H1 (cell line): ENCODE results near the gene C14orf93. TPM values are rescaled to one million over a fixed set of nuclear protein-coding genes. Genes with fewer than 3 reads are reported as not detected.

Source experiments
- CTCF ChIA-PET: fragments of 300-600 bp; sonication (Branson Sonifier 250); formaldehyde crosslinking; loops from one replicate; lab custom pipeline; 2021; ENCODE audit not compliant: partially characterized antibody; lab: Charles Lee
- POLR2A ChIA-PET: fragments of 300-600 bp; sonication (Branson Sonifier 250); formaldehyde crosslinking; loops from one replicate; lab custom pipeline; 2021; ENCODE audit warnings: inconsistent platforms; ENCODE audit not compliant: partially characterized antibody; lab: Charles Lee
- DNase-seq, 2 experiments: peaks; one replicate each; pipeline versions ENCODE4 v3.0.0 to v3.0.0-alpha.2; 2010 to 2022; ENCODE audit warnings: low spot score in 2 of 2, low read depth in 1 of 2, mixed read lengths in 1 of 2
- FAIRE-seq: peaks from 2 replicates; lab custom pipeline; 2011; peaks lifted over from hg19 to GRCh38; lab: Jason Lieb, UNC
- H2AFZ ChIP-seq: 2 replicates; pipeline ENCODE4 v1.8.1; 2012; ENCODE audit warnings: low read length, inconsistent platforms
- H2AK5ac ChIP-seq: 2 replicates; pipeline ENCODE4 v1.6.1; 2013; ENCODE audit warnings: low read depth, low read length
- H2BK120ac ChIP-seq: replicated peaks from 2 replicates; pipeline ENCODE3; 2013; ENCODE audit warnings: low read depth, low read length, inconsistent platforms
- H2BK12ac ChIP-seq: 2 replicates; pipeline ENCODE4 v1.6.1; 2013; ENCODE audit warnings: low read depth, low read length
- H2BK15ac ChIP-seq: 2 replicates; pipeline ENCODE4 v1.6.1; 2013; ENCODE audit warnings: low read length
- H2BK20ac ChIP-seq: 2 replicates; pipeline ENCODE4 v1.6.1; 2013; ENCODE audit warnings: low read length
- H2BK5ac ChIP-seq: 2 replicates; pipeline ENCODE4 v1.6.1; 2013; ENCODE audit warnings: low read depth, low read length
- H3K14ac ChIP-seq: 2 replicates; pipeline ENCODE4 v1.6.1; 2013; ENCODE audit warnings: inconsistent platforms; ENCODE audit not compliant: insufficient read length
- H3K18ac ChIP-seq: 2 replicates; pipeline ENCODE4 v1.6.1; 2013; ENCODE audit warnings: low read length; ENCODE audit errors: extremely low read depth
- H3K23ac ChIP-seq: 2 replicates; pipeline ENCODE4 v1.6.1; 2013; ENCODE audit warnings: inconsistent platforms; ENCODE audit not compliant: insufficient read length
- H3K23me2 ChIP-seq: 2 replicates; pipeline ENCODE4 v1.6.1; 2013; ENCODE audit warnings: low read depth, low read length
- H3K27ac ChIP-seq: 2 replicates; pipeline ENCODE4 v1.6.1; 2011; ENCODE audit warnings: low read depth, low read length, inconsistent platforms
- H3K27me3 ChIP-seq, 4 experiments: replicated peaks in 1 of 4; 1 replicate in 1 of 4; 2 replicates in 3 of 4; pipeline versions ENCODE4 v1.6.1 to v1.8.1; 2011 to 2013; ENCODE audit warnings: low read length in 3 of 4, mild to moderate bottlenecking in 3 of 4, inconsistent platforms in 2 of 4, mixed read lengths in 2 of 4, moderate library complexity in 1 of 4; ENCODE audit not compliant: control insufficient read depth in 3 of 4, insufficient read depth in 3 of 4; ENCODE audit errors: extremely low read depth in 1 of 4
- H3K36me3 ChIP-seq, 4 experiments: 2 replicates each; pipeline versions ENCODE4 v1.6.1 to v1.8.1; 2011 to 2013; ENCODE audit warnings: mild to moderate bottlenecking in 4 of 4, low read length in 3 of 4, moderate library complexity in 2 of 4, control low read depth in 1 of 4, inconsistent platforms in 1 of 4; ENCODE audit not compliant: insufficient read depth in 4 of 4, control insufficient read depth in 2 of 4
- H3K4ac ChIP-seq: replicated peaks from 2 replicates; pipeline ENCODE3; 2013; ENCODE audit warnings: low read length, low read depth, mixed read lengths, inconsistent platforms; ENCODE audit not compliant: insufficient read length
- H3K4me1 ChIP-seq, 4 experiments: replicated peaks in 1 of 4; 1 replicate in 1 of 4; 2 replicates in 3 of 4; pipeline versions ENCODE4 v1.6.1 to v1.8.1; 2011 to 2013; ENCODE audit warnings: low read length in 3 of 4, inconsistent platforms in 2 of 4, mixed read lengths in 1 of 4; ENCODE audit not compliant: insufficient read depth in 4 of 4, control insufficient read depth in 3 of 4
- H3K4me2 ChIP-seq, 2 experiments: 2 replicates each; pipeline versions ENCODE4 v1.6.1 to v1.8.1; 2011 to 2013; ENCODE audit warnings: low read depth in 2 of 2, low read length in 2 of 2, control low read depth in 1 of 2, inconsistent platforms in 1 of 2, mild to moderate bottlenecking in 1 of 2; ENCODE audit not compliant: insufficient read depth in 1 of 2
- H3K4me3 ChIP-seq, 4 experiments: fragments of 200-600, 300-600 bp in 1 of 4; sonication (generic), shearing (Covaris generic), sonication (Bioruptor Twin) in 1 of 4; 2 replicates each; pipeline versions ENCODE4 v1.5.1 to v1.8.1; 2011 to 2016; ENCODE audit warnings: low read length in 4 of 4, low read depth in 3 of 4, control low read depth in 2 of 4, inconsistent platforms in 2 of 4, mild to moderate bottlenecking in 2 of 4, mixed read lengths in 1 of 4, moderate library complexity in 1 of 4; ENCODE audit not compliant: insufficient read depth in 2 of 4; ENCODE audit errors: extremely low read depth in 1 of 4
- H3K56ac ChIP-seq: replicated peaks from 2 replicates; pipeline ENCODE3; 2013; ENCODE audit warnings: low read depth, mild to moderate bottlenecking, mixed read lengths, low read length, inconsistent platforms; ENCODE audit not compliant: insufficient read length
- H3K79me1 ChIP-seq: 2 replicates; pipeline ENCODE4 v1.6.1; 2013; ENCODE audit warnings: low read depth, low read length, control low read depth
- H3K79me2 ChIP-seq, 2 experiments: 2 replicates each; pipeline versions ENCODE4 v1.6.1 to v1.8.1; 2012 to 2013; ENCODE audit warnings: low read length in 2 of 2, mild to moderate bottlenecking in 2 of 2, inconsistent platforms in 1 of 2; ENCODE audit not compliant: insufficient read depth in 2 of 2, control insufficient read depth in 1 of 2
- H3K9ac ChIP-seq, 4 experiments: replicated peaks in 1 of 4; 1 replicate in 1 of 4; 2 replicates in 3 of 4; pipeline versions ENCODE4 v1.6.1 to v1.8.1; 2011 to 2013; ENCODE audit warnings: low read depth in 3 of 4, low read length in 3 of 4, control low read depth in 2 of 4, mild to moderate bottlenecking in 2 of 4, moderate library complexity in 2 of 4, inconsistent platforms in 1 of 4; ENCODE audit errors: extremely low read depth in 1 of 4
- H3K9me3 ChIP-seq, 2 experiments: 2 replicates each; pipeline versions ENCODE4 v1.6.1 to v1.8.1; 2012 to 2013; ENCODE audit warnings: mild to moderate bottlenecking in 2 of 2, moderate library complexity in 2 of 2, control low read depth in 1 of 2, inconsistent platforms in 1 of 2, low read depth in 1 of 2, low read length in 1 of 2, mixed read lengths in 1 of 2; ENCODE audit not compliant: insufficient read depth in 2 of 2
- H4K20me1 ChIP-seq, 2 experiments: replicated peaks in 1 of 2; 2 replicates each; pipeline versions ENCODE3 to v1.8.1; 2011 to 2013; ENCODE audit warnings: inconsistent platforms in 2 of 2, low read length in 2 of 2, mild to moderate bottlenecking in 1 of 2; ENCODE audit not compliant: insufficient read depth in 2 of 2, control insufficient read depth in 1 of 2
- H4K5ac ChIP-seq: 2 replicates; pipeline ENCODE4 v1.6.1; 2013; ENCODE audit warnings: low read length, low read depth, mixed read lengths, inconsistent platforms; ENCODE audit not compliant: insufficient read length
- H4K8ac ChIP-seq: 2 replicates; pipeline ENCODE4 v1.8.0; 2013; ENCODE audit warnings: mild to moderate bottlenecking, moderate library complexity, low read length, inconsistent platforms; ENCODE audit not compliant: insufficient read depth; ENCODE audit errors: extremely low read depth
- H4K91ac ChIP-seq: replicated peaks from 2 replicates; pipeline ENCODE3; 2013; ENCODE audit warnings: low read length, mixed read lengths, inconsistent platforms; ENCODE audit not compliant: insufficient read length
- WGBS, 2 experiments: shearing (Covaris generic) in 1 of 2; methylation state at CpG; one replicate each; pipeline versions ENCODE4 v1.1.6 to v1.1.7; 2013 to 2015; ENCODE audit warnings: low lambda C conversion rate in 2 of 2, mixed read lengths in 2 of 2, inconsistent platforms in 1 of 2, low coverage in 1 of 2, missing lambda C conversion rate in 1 of 2; ENCODE audit not compliant: insufficient replicate concordance in 2 of 2, insufficient coverage in 1 of 2, insufficient read length in 1 of 2; ENCODE audit errors: extremely low coverage in 1 of 2, missing lambda C conversion rate in 1 of 2; 5-methylcytosine and 5-hydroxymethylcytosine counted together
- polyA plus RNA-seq, 7 experiments: library from polyadenylated mRNA; depleted of rRNA in 3 of 7; stranded (reverse) in 5 of 7; unstranded in 2 of 7; fragments of >200 nt in 5 of 7; fragments of 200-250 nt in 2 of 7; gene quantifications; 1 replicate in 5 of 7; 2 replicates in 1 of 7; 4 replicates in 1 of 7; pipeline versions ENCODE4 v1.2.1 to v1.2.3, GENCODE V29; 2011 to 2013; ENCODE audit warnings: missing spikeins in 2 of 7, mixed read lengths in 2 of 7
- total RNA-seq: library from RNA; stranded (reverse); fragmentation: NEBNext Ultra II Directional; extraction: Animal tissue kit (Norgen Biotek cat#: 25700); gene quantifications from 2 replicates; pipeline ENCODE4 v1.2.1, GENCODE V29; 2021

C14orf93 gene
- total and polyA plus RNA-seq, 2 of the 8 experiments (the other 6 are each of a cell fraction or from before 2014, with no cell fraction given), result 7.8 to 8.2 TPM

- H4K8ac ChIP-seq, result no peak overlapping the region
- H3K4me3 ChIP-seq, result no peak overlapping the region
- POLR2A ChIA-PET, result interaction anchor here (0.7 to 10.9 kb wide), 6 partner anchors 8 to 33 kb away, joined by 3 to 94 read pairs (median 5); partner anchors contain the start of genes AJUBA and PSMB5
- no peak overlapping the region for H2BK20ac ChIP-seq
- no peaks in the 10 kb centered on the region for H4K20me1 ChIP-seq
- H3K79me1 ChIP-seq, result no peaks in the 10 kb centered on the region
- H2BK12ac ChIP-seq, result no peak overlapping the region
- no peak overlapping the region for H3K9ac ChIP-seq
- FAIRE-seq (no peak), DNase-seq (no peak)
- no peak overlapping the region for H3K23ac ChIP-seq
- no peak overlapping the region for H2AK5ac ChIP-seq
- no peak overlapping the region for H3K18ac ChIP-seq
- no peaks in the 10 kb centered on the region for H3K79me2 ChIP-seq
- no peaks in the 10 kb centered on the region for H3K9me3 ChIP-seq
- H3K36me3 ChIP-seq, result no peaks in the 10 kb centered on the region
- WGBS, 2 experiments, result 91% methylated on average over 4 of the region's 4 CpGs; no CpG with 5 or more reads in 1 of the 2 experiments
- no peak overlapping the region for H4K91ac ChIP-seq
- H3K4me2 ChIP-seq, result no peak overlapping the region
- 0 out of 7 replicates have a peak, but pooled peaks cover 0 to under 1% (median 0%) of the 10 kb centered on the region in 4 experiments for H3K4me1 ChIP-seq
- H2BK120ac ChIP-seq, result no peak overlapping the region
- H4K5ac ChIP-seq, result no peak overlapping the region
- H2BK15ac ChIP-seq, result no peak overlapping the region
- no peak overlapping the region for H3K27ac ChIP-seq
- H2BK5ac ChIP-seq, result no peak overlapping the region
- H3K14ac ChIP-seq, result no peak overlapping the region
- H2AFZ ChIP-seq, result no peak overlapping the region
- no peak overlapping the region for H3K4ac ChIP-seq
- no peak overlapping the region for H3K56ac ChIP-seq
- H3K23me2 ChIP-seq, result no peaks in the 10 kb centered on the region; the same call in 1 of the 2 replicates
- CTCF ChIA-PET, result interaction anchor here (0.7 to 11.9 kb wide), 7 partner anchors 9 to 43 kb away, joined by 3 to 103 read pairs (median 6); partner anchors contain the start of gene AJUBA
- H3K27me3 ChIP-seq, result no peaks in the 10 kb centered on the region
Measured at GRCh38 chr14:23015618-23016017, 5.7 kb upstream of the C14orf93 start.
